Activated naive CD8-positive, alpha-beta T cell treated with anti-CD3 and anti-CD28 coated beads for 36 hours (primary cell): ENCODE measurements around the gene ERAP2. TPM values are rescaled to one million over a fixed set of nuclear protein-coding genes. Genes with fewer than 3 reads are reported as not detected.
A peak's percentile ranks its signal among the peaks of the same experiment; 100 is the strongest.
"Not testable (repeated sequence)": the region's sequence is repeated elsewhere in the genome, so short reads cannot be mapped to it uniquely, and the experiment has no call there.

ENCODE experiments used
- DNase-seq: peaks from one replicate; pipeline ENCODE4 v3.0.0; 2021
- H3K27ac Mint-ChIP-seq: one replicate; pipeline ENCODE4 v1.8.0; 2022; ENCODE audit warnings: mild to moderate bottlenecking, moderate library complexity, mixed read lengths
- H3K27me3 Mint-ChIP-seq: one replicate; pipeline ENCODE4 v1.8.0; 2022; ENCODE audit warnings: mild to moderate bottlenecking, mixed read lengths
- H3K36me3 Mint-ChIP-seq: one replicate; pipeline ENCODE4 v1.8.0; 2021; ENCODE audit warnings: mild to moderate bottlenecking, mixed read lengths
- H3K4me1 Mint-ChIP-seq: one replicate; pipeline ENCODE4 v1.8.0; 2021; ENCODE audit warnings: mixed read lengths
- H3K4me3 Mint-ChIP-seq: one replicate; pipeline ENCODE4 v1.8.0; 2022; ENCODE audit warnings: mild to moderate bottlenecking, moderate library complexity, mixed read lengths
- H3K9me3 Mint-ChIP-seq: one replicate; pipeline ENCODE4 v1.8.0; 2022; ENCODE audit warnings: mixed read lengths
- total RNA-seq, 2 experiments: library from RNA; stranded (reverse); gene quantifications; one replicate each; pipeline ENCODE4 v1.2.3, GENCODE V29; 2021

Gene ERAP2
- total RNA-seq, 2 experiments from 2014 or later: 44.8 to 47.1 TPM

GRCh38 chr5:96871686-96872085 is 4.6 kb upstream of the ERAP2 start:
- Mint-ChIP-seq H3K4me3 (peak overlapping the region; percentile 12), H3K27me3 (no peaks in the 10 kb centered on the region), H3K27ac (peak overlapping the region; percentile 64), H3K36me3 (no peaks in the 10 kb centered on the region), H3K9me3 (no peaks in the 10 kb centered on the region), H3K4me1 (peaks cover 67% of the 10 kb centered on the region)
- DNase-seq: no peak

- Mint-ChIP-seq H3K4me3 (no peak overlapping the region), H3K27me3 (no peaks in the 10 kb centered on the region), H3K27ac (no peak overlapping the region), H3K4me1 (peaks cover 70% of the 10 kb centered on the region), H3K36me3 (no peaks in the 10 kb centered on the region), H3K9me3 (no peaks in the 10 kb centered on the region)
- DNase-seq: no peak
Measured at GRCh38 chr5:96873449-96873848, 2.9 kb upstream of the ERAP2 start.

GRCh38 chr5:96874631-96875030 is 1.7 kb upstream of the ERAP2 start:
- no peak overlapping the region for H3K4me3 Mint-ChIP-seq
- H3K27ac Mint-ChIP-seq: peak overlapping the region; percentile 99
- DNase-seq: no peak
- H3K27me3 Mint-ChIP-seq: no peaks in the 10 kb centered on the region
- H3K4me1 Mint-ChIP-seq: peaks cover 65% of the 10 kb centered on the region
- H3K9me3 Mint-ChIP-seq: no peaks in the 10 kb centered on the region
- H3K36me3 Mint-ChIP-seq: peaks cover 4% of the 10 kb centered on the region

GRCh38 chr5:96875791-96876291 is 459 bp upstream of the ERAP2 start:
- DNase-seq: peak; percentile 35
- Mint-ChIP-seq H3K36me3 (peaks cover 16% of the 10 kb centered on the region), H3K4me3 (peak overlapping the region; percentile 92), H3K27me3 (no peaks in the 10 kb centered on the region), H3K4me1 (peaks cover 65% of the 10 kb centered on the region), H3K27ac (peak overlapping the region; percentile 99), H3K9me3 (no peaks in the 10 kb centered on the region)

- DNase-seq, H3K27me3 Mint-ChIP-seq, H3K9me3 Mint-ChIP-seq: not testable (repeated sequence)
- Mint-ChIP-seq H3K27ac (peak overlapping the region; percentile 99), H3K36me3 (peaks cover 25% of the 10 kb centered on the region), H3K4me3 (peak overlapping the region; percentile 92), H3K4me1 (peaks cover 65% of the 10 kb centered on the region)
Measured at GRCh38 chr5:96876977-96877469, 723 bp downstream of the ERAP2 start.

- Mint-ChIP-seq H3K27ac (peak overlapping the region; percentile 65), H3K36me3 (peaks cover 47% of the 10 kb centered on the region), H3K4me1 (peaks cover 67% of the 10 kb centered on the region), H3K9me3 (no peaks in the 10 kb centered on the region), H3K4me3 (peak overlapping the region; percentile 24), H3K27me3 (no peaks in the 10 kb centered on the region)
- DNase-seq: no peak
Measured at GRCh38 chr5:96879665-96880064, 3.4 kb downstream of the ERAP2 start.

- DNase-seq: no peak
- peak overlapping the region; percentile 44 for H3K4me3 Mint-ChIP-seq
- H3K27ac Mint-ChIP-seq: peak overlapping the region; percentile 65
- H3K36me3 Mint-ChIP-seq: peaks cover 57% of the 10 kb centered on the region
- H3K4me1 Mint-ChIP-seq: peaks cover 67% of the 10 kb centered on the region
- H3K9me3 Mint-ChIP-seq: no peaks in the 10 kb centered on the region
- no peaks in the 10 kb centered on the region for H3K27me3 Mint-ChIP-seq
Measured at GRCh38 chr5:96880444-96881164, 4.3 kb downstream of the ERAP2 start.

GRCh38 chr5:96881511-96882115 is 5.3 kb downstream of the ERAP2 start:
- peaks cover 63% of the 10 kb centered on the region for H3K36me3 Mint-ChIP-seq
- H3K4me1 Mint-ChIP-seq: peaks cover 73% of the 10 kb centered on the region
- H3K27me3 Mint-ChIP-seq: no peaks in the 10 kb centered on the region
- H3K27ac Mint-ChIP-seq: peak overlapping the region; percentile 71
- no peak for DNase-seq
- H3K4me3 Mint-ChIP-seq: peak overlapping the region; percentile 44
- no peaks in the 10 kb centered on the region for H3K9me3 Mint-ChIP-seq

- Mint-ChIP-seq H3K27ac (peak overlapping the region; percentile 27), H3K9me3 (no peaks in the 10 kb centered on the region), H3K4me1 (peaks cover 71% of the 10 kb centered on the region), H3K4me3 (no peak overlapping the region), H3K36me3 (peaks cover 66% of the 10 kb centered on the region), H3K27me3 (no peaks in the 10 kb centered on the region)
- no peak for DNase-seq
Measured at GRCh38 chr5:96883871-96884270, 7.6 kb downstream of the ERAP2 start.

- Mint-ChIP-seq H3K27ac (peak overlapping the region; percentile 88), H3K27me3 (no peaks in the 10 kb centered on the region), H3K36me3 (peaks cover 68% of the 10 kb centered on the region), H3K4me1 (peaks cover 63% of the 10 kb centered on the region), H3K9me3 (no peaks in the 10 kb centered on the region), H3K4me3 (no peak overlapping the region)
- DNase-seq: no peak
Measured at GRCh38 chr5:96884995-96885394, 8.7 kb downstream of the ERAP2 start.

GRCh38 chr5:96885518-96886338 is 9.4 kb downstream of the ERAP2 start:
- H3K27me3 Mint-ChIP-seq: no peaks in the 10 kb centered on the region
- H3K4me1 Mint-ChIP-seq: peaks cover 56% of the 10 kb centered on the region
- H3K27ac Mint-ChIP-seq: peak overlapping the region; percentile 88
- peak overlapping the region; percentile 39 for H3K4me3 Mint-ChIP-seq
- peaks cover 61% of the 10 kb centered on the region for H3K36me3 Mint-ChIP-seq
- H3K9me3 Mint-ChIP-seq: no peaks in the 10 kb centered on the region
- DNase-seq: no peak

- no peak overlapping the region for H3K4me3 Mint-ChIP-seq
- peak overlapping the region; percentile 87 for H3K27ac Mint-ChIP-seq
- H3K4me1 Mint-ChIP-seq: peaks cover 48% of the 10 kb centered on the region
- H3K36me3 Mint-ChIP-seq: peaks cover 59% of the 10 kb centered on the region
- H3K27me3 Mint-ChIP-seq: no peaks in the 10 kb centered on the region
- no peaks in the 10 kb centered on the region for H3K9me3 Mint-ChIP-seq
- peak; percentile 22 for DNase-seq
Measured at GRCh38 chr5:96893342-96893741, 17.0 kb downstream of the ERAP2 start.

GRCh38 chr5:96896276-96896675 is 20.0 kb downstream of the ERAP2 start:
- Mint-ChIP-seq H3K9me3 (no peaks in the 10 kb centered on the region), H3K27me3 (no peaks in the 10 kb centered on the region), H3K36me3 (peaks cover 58% of the 10 kb centered on the region), H3K4me1 (peaks cover 53% of the 10 kb centered on the region), H3K27ac (peak overlapping the region; percentile 90), H3K4me3 (peak overlapping the region; percentile 74)
- DNase-seq: no peak

- Mint-ChIP-seq H3K27me3 (no peaks in the 10 kb centered on the region), H3K36me3 (peaks cover 56% of the 10 kb centered on the region), H3K27ac (peak overlapping the region; percentile 90), H3K4me3 (peak overlapping the region; percentile 74), H3K9me3 (no peaks in the 10 kb centered on the region), H3K4me1 (peaks cover 56% of the 10 kb centered on the region)
- no peak for DNase-seq
Measured at GRCh38 chr5:96896806-96897205, 20.5 kb downstream of the ERAP2 start.

GRCh38 chr5:96901384-96901783 is 25.1 kb downstream of the ERAP2 start:
- peaks cover 18% of the 10 kb centered on the region for H3K4me1 Mint-ChIP-seq
- no peak overlapping the region for H3K4me3 Mint-ChIP-seq
- H3K36me3 Mint-ChIP-seq: peaks cover 42% of the 10 kb centered on the region
- no peak for DNase-seq
- H3K27me3 Mint-ChIP-seq: no peaks in the 10 kb centered on the region
- no peaks in the 10 kb centered on the region for H3K9me3 Mint-ChIP-seq
- peak overlapping the region; percentile 11 for H3K27ac Mint-ChIP-seq
